Measurements from ENCODE around the gene VPS39.

The VPS39 gene

GRCh38 chr15:42137461-42138261, 70.4 kb downstream of the VPS39 start:
- DNase-seq (ENCODE audit: low read depth), result no peak
- no peak overlapping the region for H3K4me3 ChIP-seq (ENCODE audit: low read depth, low read length)
- peak; percentile 56 for TF ChIP-seq CTCF (IDR thresholded peaks at IDR 0.05; ENCODE audit: low read depth, low read length, missing control alignments)

- no peak overlapping the region for H3K4me3 ChIP-seq (ENCODE audit: low read depth, low read length)
- no peak for TF ChIP-seq CTCF (IDR thresholded peaks at IDR 0.05; ENCODE audit: low read depth, low read length, missing control alignments)
- no peak for DNase-seq (ENCODE audit: low read depth)
Measured at GRCh38 chr15:42136513-42136912, 71.6 kb downstream of the VPS39 start.

GRCh38 chr15:42135351-42135750, 72.8 kb downstream of the VPS39 start:
- no peak for DNase-seq (ENCODE audit: low read depth)
- no peak overlapping the region for H3K4me3 ChIP-seq (ENCODE audit: low read depth, low read length)
- no peak for TF ChIP-seq CTCF (IDR thresholded peaks at IDR 0.05; ENCODE audit: low read depth, low read length, missing control alignments)

DNA sequence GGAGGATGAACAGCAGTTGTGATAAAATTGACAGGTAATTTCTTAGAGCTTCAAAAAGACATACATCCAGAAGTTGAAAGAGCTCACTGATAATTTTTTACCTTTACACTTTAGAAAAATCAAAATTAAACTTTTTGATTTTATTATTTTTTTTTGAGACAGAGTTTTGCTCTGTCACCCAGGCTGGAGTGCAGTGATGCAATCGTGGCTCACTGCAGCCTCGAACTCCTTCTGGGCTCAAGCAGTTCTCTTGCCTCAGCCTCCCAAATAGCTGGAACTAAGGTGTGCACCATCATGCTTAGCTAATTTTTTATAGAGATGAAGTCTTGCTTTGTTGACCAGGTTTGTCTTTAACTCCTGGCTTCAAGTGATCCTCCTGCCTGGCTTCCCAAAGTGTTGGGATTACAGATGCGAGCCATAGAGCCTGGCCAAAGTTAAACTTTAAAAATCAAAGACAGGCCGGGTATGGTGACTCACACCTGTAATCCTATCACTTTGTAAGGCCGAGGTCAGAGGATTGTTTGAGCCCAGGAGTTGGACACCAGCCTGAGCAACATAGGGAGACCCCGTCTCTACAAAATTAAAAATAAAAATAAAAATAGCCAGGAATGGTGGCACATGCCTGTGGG, 73.4 kb downstream of the VPS39 start:
- H3K4me3 ChIP-seq (ENCODE audit: low read depth, low read length), result no peak overlapping the region
- no peak for DNase-seq (ENCODE audit: low read depth)
- no peak for TF ChIP-seq CTCF (IDR thresholded peaks at IDR 0.05; ENCODE audit: low read depth, low read length, missing control alignments)

GRCh38 chr15:42133886-42134502, 74.1 kb downstream of the VPS39 start:
- H3K4me3 ChIP-seq (ENCODE audit: low read depth, low read length), result no peak overlapping the region
- peak; percentile 10 for DNase-seq (ENCODE audit: low read depth)

GRCh38 chr15:42133356-42133755, 74.7 kb downstream of the VPS39 start:
- H3K4me3 ChIP-seq (ENCODE audit: low read depth, low read length), result no peak overlapping the region
- TF ChIP-seq CTCF (IDR thresholded peaks at IDR 0.05; ENCODE audit: low read depth, low read length, missing control alignments), result no peak
- DNase-seq (ENCODE audit: low read depth), result no peak

More at GRCh38 chr15:42133886-42134502, 74.1 kb downstream of the VPS39 start:
- peak; percentile 82 for TF ChIP-seq CTCF (IDR thresholded peaks at IDR 0.05; ENCODE audit: low read depth, low read length, missing control alignments)

All from GM12864 (cell line).